ENCODE results near the gene KARS1. TPM values are rescaled to one million over a fixed set of nuclear protein-coding genes. Genes with fewer than 3 reads are reported as not detected.

KARS1 gene
- total RNA-seq, 1 experiment from 2014 or later = 181 TPM

- H2BK15ac ChIP-seq (ENCODE audit: low read depth, low read length) = no peak overlapping the region
- peak overlapping the region; percentile 83; the same call in 1 of the 2 replicates for H3K14ac ChIP-seq (ENCODE audit: insufficient read depth, low read length)
- no CpG with 5 or more reads among the region's 62 CpGs for WGBS (ENCODE audit: extremely low coverage, insufficient read length, low lambda C conversion rate)
- H2AFZ ChIP-seq (ENCODE audit: low read length) = peak overlapping the region; percentile 60
- no peaks in the 10 kb centered on the region for H4K20me1 ChIP-seq (ENCODE audit: control insufficient read depth, insufficient read depth, insufficient read length)
- H2BK12ac ChIP-seq (ENCODE audit: insufficient read length, low read depth, low read length) = no peak overlapping the region
- Mint-ChIP-seq H3K36me3 (ENCODE audit: insufficient read depth in 1 of 3, low read depth in 3 of 3) (peaks cover 15 to 26% (median 20%) of the 10 kb centered on the region in 3 experiments; a peak in 6 of 7 replicates), H3K9me3 (no peaks in the 10 kb centered on the region; a peak in 1 of 5 replicates), H3K27me3 (ENCODE audit: low read depth) (no peaks in the 10 kb centered on the region), H3K4me3 (peak overlapping the region; percentile 95 to 98), H3K27ac (peak overlapping the region; percentile 98 to 99 (median 99)), H3K4me1 (peaks cover 23 to 28% of the 10 kb centered on the region in 2 experiments)
- H3K27ac ChIP-seq (ENCODE audit: insufficient read length, low read depth, low read length) = peak overlapping the region; percentile 32
- H3K18ac ChIP-seq (ENCODE audit: insufficient read length, low read depth, low read length) = peak overlapping the region; percentile 86
- H4K91ac ChIP-seq (ENCODE audit: insufficient read length, low read depth, low read length) = no peak overlapping the region
- H3K9ac ChIP-seq (ENCODE audit: extremely low read depth, insufficient read length, low read length) = peak overlapping the region; percentile 92
- no peak overlapping the region for H2BK5ac ChIP-seq (ENCODE audit: insufficient read length, low read length)
- H3K56ac ChIP-seq (ENCODE audit: insufficient read length, low read depth, low read length) = no peak overlapping the region
- peak; percentile 81 for DNase-seq
- no peak for TF ChIP-seq CTCF (conservative IDR thresholded peaks at IDR 0.05)
- H2BK120ac ChIP-seq (ENCODE audit: low read depth, low read length, poor library complexity, severe bottlenecking) = no peak overlapping the region
- no peaks in the 10 kb centered on the region for H3K79me1 ChIP-seq (ENCODE audit: insufficient read depth, low read depth, low read length, poor library complexity, severe bottlenecking)
- H3K4ac ChIP-seq (ENCODE audit: low read depth, low read length) = no peak overlapping the region
- no peak overlapping the region for H4K5ac ChIP-seq (ENCODE audit: insufficient read length, low read depth, low read length)
- H3K4me1 ChIP-seq (ENCODE audit: insufficient read depth, low read length) = no peaks in the 10 kb centered on the region
- H3K9me3 ChIP-seq (ENCODE audit: control insufficient read depth, low read depth, low read length) = no peaks in the 10 kb centered on the region
- H3K4me2 ChIP-seq (ENCODE audit: insufficient read depth, insufficient read length, low read length) = peak overlapping the region; percentile 99
- no peak overlapping the region for H3K23ac ChIP-seq (ENCODE audit: insufficient read length, low read depth, low read length)
- H4K8ac ChIP-seq (replicated peaks; ENCODE audit: insufficient read length, low read depth, low read length) = no peak overlapping the region
- H3K23me2 ChIP-seq (ENCODE audit: insufficient read length, low read depth, low read length, poor library complexity, severe bottlenecking) = peaks cover 4% of the 10 kb centered on the region
- H3K27me3 ChIP-seq (ENCODE audit: insufficient read depth, low read length) = no peaks in the 10 kb centered on the region
- H2BK20ac ChIP-seq (ENCODE audit: low read depth, low read length, poor library complexity, severe bottlenecking) = no peak overlapping the region
- H3T11ph ChIP-seq (ENCODE audit: low read length) = no peak overlapping the region
- H3K79me2 ChIP-seq (ENCODE audit: insufficient read depth, low read length) = peaks cover 38% of the 10 kb centered on the region
- H2AK5ac ChIP-seq (ENCODE audit: insufficient read length, low read length) = no peak overlapping the region
Measured at GRCh38 chr16:75648265-75649076, 1.0 kb upstream of the KARS1 start.

Data from H9 (cell line).